ENCODE results near the gene LIX1.
"Not testable (repeated sequence)": the region's sequence is repeated elsewhere in the genome, so short reads cannot be mapped to it uniquely, and the experiment has no call there.

The LIX1 gene

GRCh38 chr5:97101189-97101910 is 41.1 kb downstream of the LIX1 start:
- no peak for DNase-seq

GRCh38 chr5:97100476-97100875 is 41.9 kb downstream of the LIX1 start:
- no peak for DNase-seq

DNA sequence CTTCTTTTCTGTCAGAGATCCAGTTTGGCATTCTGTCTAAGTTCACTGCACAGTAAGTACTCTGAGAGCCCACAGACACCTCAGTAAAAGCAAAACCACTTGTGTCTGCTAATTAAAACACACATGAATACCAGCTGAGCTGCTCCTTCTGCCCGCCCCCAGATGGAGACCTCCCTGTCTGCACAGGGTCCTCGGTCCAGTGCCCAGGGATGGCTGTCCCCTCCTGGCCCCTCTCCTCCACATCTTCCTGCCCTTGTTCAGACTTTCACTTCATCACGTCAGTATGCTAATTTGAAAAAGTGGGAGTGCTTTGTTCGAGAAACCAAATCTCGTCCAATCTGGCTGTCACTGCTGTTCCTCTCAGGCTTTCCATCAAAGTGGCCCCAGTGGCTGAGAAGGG is 43.5 kb downstream of the LIX1 start:
- no peak for DNase-seq

DNA sequence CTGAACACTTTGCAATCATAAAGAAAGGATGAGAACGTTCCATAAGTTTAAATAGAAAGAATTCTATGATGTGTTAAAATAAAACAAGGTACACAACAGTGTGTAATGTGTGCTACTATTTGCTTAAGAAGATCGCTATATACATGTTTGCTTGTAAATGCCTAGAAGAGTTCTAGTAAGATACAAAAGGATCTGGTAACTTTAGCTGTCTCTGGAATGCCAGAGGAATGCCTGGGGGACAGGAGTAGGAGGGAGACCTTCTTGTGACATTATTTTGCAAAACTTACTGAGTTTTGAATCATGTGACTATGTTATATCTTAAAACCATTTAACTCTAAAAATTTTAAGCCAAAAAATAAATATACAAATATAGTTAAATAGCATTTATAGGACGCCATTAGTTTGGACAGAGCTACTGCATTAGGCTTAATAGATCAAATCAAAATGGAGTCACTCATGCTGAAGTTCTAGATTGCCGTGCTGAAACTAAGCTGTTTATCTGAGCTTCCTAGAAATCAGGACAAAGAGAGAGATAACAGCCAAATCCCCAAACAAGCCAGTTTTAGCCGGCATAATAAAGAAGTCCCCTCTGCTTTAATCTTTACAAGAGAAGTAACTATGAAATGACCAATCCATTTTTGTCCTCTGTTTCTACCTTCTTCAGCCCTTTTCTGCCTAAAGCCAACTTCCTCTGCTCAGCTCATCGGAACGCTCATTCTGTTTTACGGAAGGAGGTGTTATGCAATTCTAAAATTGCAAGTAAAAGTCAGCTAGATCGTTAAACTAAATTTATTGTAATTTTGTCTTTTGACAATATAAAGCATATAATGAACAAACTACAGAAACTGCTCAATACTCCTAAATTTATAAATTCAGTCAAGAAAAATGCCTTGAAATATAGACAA is 44.8 kb downstream of the LIX1 start:
- DNase-seq: no peak

- DNase-seq: no peak
Measured at GRCh38 chr5:97096846-97097245, 45.6 kb downstream of the LIX1 start.

- DNase-seq: no peak
Measured at GRCh38 chr5:97096191-97096590, 46.2 kb downstream of the LIX1 start.

GRCh38 chr5:97095318-97095732 is 47.1 kb downstream of the LIX1 start:
- DNase-seq: no peak

- peak; percentile 41 for DNase-seq
Measured at GRCh38 chr5:97094579-97095317, 47.7 kb downstream of the LIX1 start.

DNA sequence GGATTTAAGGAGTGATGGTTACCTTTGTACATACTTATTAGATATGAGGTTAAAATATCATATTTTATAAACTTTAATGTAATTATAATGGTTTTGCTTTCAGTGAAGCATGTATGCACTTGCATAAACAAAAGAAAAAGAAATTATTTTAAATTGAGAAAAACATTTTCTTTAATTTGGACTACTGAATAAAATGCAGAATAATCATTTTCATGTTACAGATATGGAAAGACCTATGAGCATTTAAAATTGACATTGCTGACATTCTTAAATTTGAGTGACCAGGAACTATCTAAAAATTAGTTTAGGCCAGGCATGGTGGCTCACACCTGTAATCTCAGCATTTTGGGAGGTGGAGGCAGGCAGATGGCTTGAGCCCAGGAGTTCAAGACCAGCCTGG is 49.2 kb downstream of the LIX1 start:
- no peak for DNase-seq

DNA sequence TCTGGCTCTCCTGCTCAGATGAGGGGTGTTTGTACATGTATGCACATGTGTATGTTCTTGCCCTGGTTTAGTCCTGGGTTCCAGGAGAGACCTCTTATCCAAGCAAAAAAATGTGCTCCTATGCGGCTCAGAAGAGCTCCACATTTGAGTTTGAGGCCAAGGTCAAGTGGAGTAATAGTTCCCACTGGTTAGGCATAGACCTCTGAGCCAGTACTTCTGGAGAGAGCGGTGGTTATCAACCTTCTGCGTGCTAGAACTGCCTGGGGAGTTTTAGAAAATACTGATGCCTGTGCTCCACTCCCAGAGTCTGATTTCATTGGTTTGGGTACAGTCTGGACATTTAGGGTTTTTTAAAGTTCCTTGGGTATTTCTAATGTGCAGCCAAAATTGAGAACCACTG is 51.5 kb downstream of the LIX1 start:
- DNase-seq: no peak

DNA sequence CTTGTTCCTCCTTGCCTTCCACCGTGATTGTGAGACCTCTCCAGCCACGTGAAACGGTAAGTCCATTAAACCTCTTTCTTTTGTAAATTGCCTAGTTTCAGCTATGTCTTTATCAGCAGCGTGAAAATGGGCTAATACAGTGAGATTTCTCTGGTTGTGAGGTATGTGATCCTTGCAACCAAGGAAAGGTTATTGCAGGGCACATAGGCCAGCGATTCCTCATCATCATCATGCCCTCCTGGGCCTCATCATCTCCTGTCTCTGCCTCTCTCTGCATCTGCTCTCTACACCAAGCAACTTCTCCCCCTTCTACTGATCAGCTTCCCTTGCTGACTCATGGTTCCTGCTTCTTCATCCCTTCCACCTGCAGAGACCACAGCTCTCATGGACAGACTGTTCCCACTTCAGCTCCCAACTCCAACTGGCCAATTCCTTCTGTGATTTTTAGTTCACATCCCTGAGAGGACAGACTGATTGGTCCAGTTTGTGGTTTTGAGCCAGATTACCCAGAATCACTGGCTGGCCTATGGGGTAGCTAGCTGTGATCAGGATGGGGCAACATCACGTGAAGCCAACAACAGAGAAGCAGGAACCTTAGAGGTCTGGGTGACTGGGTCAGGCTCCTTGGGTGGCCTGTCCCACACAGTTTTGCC is 53.1 kb downstream of the LIX1 start:
- no peak for DNase-seq

GRCh38 chr5:97088774-97089148 is 53.6 kb downstream of the LIX1 start:
- DNase-seq: no peak

DNA sequence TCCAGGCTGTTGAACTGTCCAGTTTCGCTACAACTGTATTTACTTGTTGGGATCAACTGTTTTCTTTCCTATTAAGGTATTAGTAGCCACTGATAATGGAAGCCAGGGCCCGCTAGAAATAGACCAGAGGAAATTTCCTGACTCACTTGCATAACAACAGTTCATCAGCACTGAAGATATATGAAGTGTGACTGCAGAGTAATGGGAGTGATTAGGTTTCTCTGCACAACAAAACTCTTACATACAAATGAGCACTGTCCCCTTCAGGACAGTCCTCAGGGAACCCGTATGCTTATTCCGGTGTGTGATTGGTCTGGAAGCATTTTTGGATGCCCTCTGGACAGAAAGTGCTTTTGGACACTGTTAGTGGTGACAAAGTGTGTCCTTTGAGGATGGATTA is 55.3 kb downstream of the LIX1 start:
- no peak for DNase-seq

DNA sequence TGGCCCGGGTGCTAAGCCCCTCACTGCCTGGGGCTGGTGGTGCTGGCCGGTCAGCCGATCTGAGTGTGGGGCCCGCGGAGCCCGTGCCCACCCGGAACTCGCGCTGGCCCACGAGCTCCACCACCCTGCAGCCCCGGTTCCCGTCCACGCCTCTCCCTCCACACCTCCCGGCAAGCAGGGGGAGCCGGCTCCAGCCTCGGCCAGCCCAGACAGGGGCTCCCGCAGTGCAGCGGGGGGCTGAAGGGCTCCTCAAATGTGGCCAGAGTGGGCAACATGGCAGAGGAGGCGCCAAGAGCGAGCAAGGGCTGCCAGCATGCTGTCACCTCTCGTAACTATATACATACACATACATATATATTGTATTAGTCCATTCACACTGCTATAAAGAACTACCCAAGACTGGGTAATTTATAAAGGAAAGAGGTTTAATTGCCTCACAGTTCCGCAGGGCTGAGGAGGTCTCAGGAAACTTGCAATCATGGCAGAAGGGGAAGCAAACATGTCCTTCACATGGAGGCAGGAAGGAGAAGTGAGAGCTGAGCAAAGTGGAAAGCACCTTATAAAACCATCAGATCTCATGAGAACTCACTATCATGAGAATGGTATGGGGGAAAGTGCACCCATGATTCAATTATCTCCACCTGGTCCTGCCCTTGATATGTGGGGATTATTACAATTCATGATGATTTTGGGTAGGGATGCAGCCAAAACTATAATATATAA is 56.8 kb downstream of the LIX1 start:
- DNase-seq: no peak

- not testable (repeated sequence) for DNase-seq
Measured at GRCh38 chr5:97084782-97085458, 57.5 kb downstream of the LIX1 start.

GRCh38 chr5:97078958-97079743 is 63.3 kb downstream of the LIX1 start:
- DNase-seq: no peak

GRCh38 chr5:97077246-97077645 is 65.2 kb downstream of the LIX1 start:
- DNase-seq: no peak

DNA sequence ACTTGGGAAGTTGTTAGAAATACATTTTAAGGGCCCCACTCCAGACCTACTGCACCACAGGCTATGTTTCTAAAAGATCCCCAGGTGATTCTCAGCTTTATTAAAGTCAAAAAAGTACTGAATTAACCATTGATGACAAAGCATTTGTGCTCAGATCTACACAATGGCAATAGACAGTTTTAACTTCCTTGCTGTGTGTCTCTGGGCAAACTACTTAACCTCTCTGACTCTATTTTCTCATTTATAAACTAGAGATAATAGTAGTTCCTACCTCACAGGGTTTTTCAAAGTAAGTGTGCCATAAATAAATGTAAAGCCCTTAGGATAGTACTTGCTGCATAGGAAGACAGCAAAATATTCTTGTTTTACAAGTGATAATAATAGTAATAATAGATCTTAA is 66.3 kb downstream of the LIX1 start:
- no peak for DNase-seq

- no peak for DNase-seq
Measured at GRCh38 chr5:97075649-97076048, 66.8 kb downstream of the LIX1 start.

- DNase-seq: no peak
Measured at GRCh38 chr5:97074859-97075489, 67.4 kb downstream of the LIX1 start.
